CD4-positive, CD25-positive, alpha-beta regulatory T cell (primary cell): ENCODE measurements around the gene AFF1. TPM values are rescaled to one million over a fixed set of nuclear protein-coding genes. Genes with fewer than 3 reads are reported as not detected.

ENCODE experiments used
- ATAC-seq, 2 donors: fragments of 150-1000 bp; cut with Tn5 transposase; one replicate each; pipeline ENCODE4 v1.10.0; 2021; ENCODE audit warnings: low read depth in 2 of 2, moderate number of reproducible peaks in 2 of 2, moderate library complexity in 1 of 2
- DNase-seq, 3 donors: peaks; one replicate each; pipeline versions ENCODE4 v3.0.0 to v3.0.0-alpha.2; 2012 to 2022; ENCODE audit warnings: mixed read lengths in 1 of 3
- H3K27ac ChIP-seq: one replicate; pipeline ENCODE4 v1.7.0; 2013; ENCODE audit warnings: mild to moderate bottlenecking, low read length; ENCODE audit not compliant: insufficient read depth, poor library complexity, severe bottlenecking
- H3K27me3 ChIP-seq: one replicate; pipeline ENCODE4 v1.7.0; 2013; ENCODE audit warnings: low read length; ENCODE audit not compliant: control insufficient read depth, insufficient read depth
- H3K36me3 ChIP-seq: one replicate; pipeline ENCODE4 v1.7.0; 2013; ENCODE audit warnings: mild to moderate bottlenecking, low read length, moderate library complexity; ENCODE audit not compliant: control insufficient read depth, insufficient read depth
- H3K4me1 ChIP-seq: 2 replicates; pipeline ENCODE4 v1.7.0; 2013; ENCODE audit warnings: mild to moderate bottlenecking, low read length; ENCODE audit not compliant: insufficient read depth, control insufficient read depth, poor library complexity, severe bottlenecking
- H3K4me3 ChIP-seq: one replicate; pipeline ENCODE4 v1.7.0; 2013; ENCODE audit warnings: low read depth, mild to moderate bottlenecking, low read length, moderate library complexity
- H3K9me3 ChIP-seq, 2 experiments: 1 replicate in 1 of 2; 2 replicates in 1 of 2; pipeline ENCODE4 v1.7.0; 2013; ENCODE audit warnings: low read length in 2 of 2, mild to moderate bottlenecking in 1 of 2, moderate library complexity in 1 of 2; ENCODE audit not compliant: control insufficient read depth in 2 of 2
- H3K27ac Mint-ChIP-seq, 3 donors: one replicate each; pipeline ENCODE4 v1.8.0; 2020 to 2022; ENCODE audit warnings: mild to moderate bottlenecking in 3 of 3, mixed read lengths in 3 of 3, moderate library complexity in 2 of 3
- H3K27me3 Mint-ChIP-seq: one replicate; pipeline ENCODE4 v1.8.0; 2022; ENCODE audit warnings: mild to moderate bottlenecking, mixed read lengths
- H3K36me3 Mint-ChIP-seq: one replicate; pipeline ENCODE4 v1.8.0; 2020; ENCODE audit warnings: mixed read lengths
- H3K4me1 Mint-ChIP-seq, 4 donors: one replicate each; pipeline ENCODE4 v1.8.0; 2020 to 2022; ENCODE audit warnings: mixed read lengths in 4 of 4, mild to moderate bottlenecking in 1 of 4
- H3K4me3 Mint-ChIP-seq, 4 donors: one replicate each; pipeline ENCODE4 v1.8.0; 2020 to 2022; ENCODE audit warnings: mild to moderate bottlenecking in 4 of 4, mixed read lengths in 4 of 4, moderate library complexity in 3 of 4
- H3K9me3 Mint-ChIP-seq, 7 donors: one replicate each; pipeline ENCODE4 v1.8.0; 2020 to 2022; ENCODE audit warnings: mixed read lengths in 7 of 7, mild to moderate bottlenecking in 3 of 7, moderate library complexity in 2 of 7
- polyA plus RNA-seq, 4 donors: library from polyadenylated mRNA; unstranded; fragments of 300-500 nt; fragmentation: Illumina TruSeq; gene quantifications; one replicate each; pipeline ENCODE4 v1.2.3, GENCODE V29; 2021
- total RNA-seq: library from RNA; stranded (reverse); gene quantifications from one replicate; pipeline ENCODE4 v1.2.3, GENCODE V29; 2022

The AFF1 gene
- total and polyA plus RNA-seq, 5 donors from 2014 or later, result 18.1 to 122 (median 37.4) TPM

DNA sequence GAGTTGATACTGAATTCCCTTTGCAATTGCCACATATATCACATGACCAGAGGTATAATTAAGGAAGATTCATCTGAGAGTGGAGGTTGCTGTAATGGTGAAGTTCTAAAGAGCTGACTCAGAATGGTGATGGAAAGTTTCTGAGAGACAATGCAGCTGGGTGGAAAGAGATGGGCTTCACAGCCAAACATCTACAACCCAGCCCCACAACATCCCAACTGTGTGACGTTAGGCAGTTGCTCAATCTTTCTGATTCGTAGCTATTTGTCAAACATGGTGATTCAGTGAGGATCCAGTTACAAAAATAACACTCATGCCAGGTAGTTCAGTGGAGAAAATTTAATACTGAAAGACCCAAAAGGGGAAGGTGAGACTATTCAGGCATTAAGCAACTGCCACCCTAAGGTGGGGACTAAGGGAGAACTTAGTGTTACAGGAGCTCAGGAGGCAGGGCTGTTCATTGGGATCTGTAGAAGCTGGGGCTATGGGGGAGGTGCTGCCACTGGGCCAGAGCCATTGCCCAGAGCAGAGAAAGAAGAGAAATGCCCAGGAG lies 6.9 kb upstream of the AFF1 start:
- Mint-ChIP-seq H3K27ac (no peak overlapping the region), H3K36me3 (peaks cover 5% of the 10 kb centered on the region), H3K4me3 (no peak overlapping the region), H3K27me3 (peaks cover 4% of the 10 kb centered on the region), H3K4me1 (peaks cover 0 to 10% (median 0%) of the 10 kb centered on the region in 4 donors), H3K9me3 (peaks cover 0 to 1% (median 0%) of the 10 kb centered on the region in 7 donors)
- no peak for DNase-seq
- Histone ChIP-seq H3K9me3 (no peaks in the 10 kb centered on the region), H3K4me1 (no peaks in the 10 kb centered on the region), H3K36me3 (no peaks in the 10 kb centered on the region), H3K27ac (no peak overlapping the region), H3K27me3 (no peaks in the 10 kb centered on the region), H3K4me3 (no peak overlapping the region)
- ATAC-seq, result peak in 1 of 2 donors; percentile 24

DNA sequence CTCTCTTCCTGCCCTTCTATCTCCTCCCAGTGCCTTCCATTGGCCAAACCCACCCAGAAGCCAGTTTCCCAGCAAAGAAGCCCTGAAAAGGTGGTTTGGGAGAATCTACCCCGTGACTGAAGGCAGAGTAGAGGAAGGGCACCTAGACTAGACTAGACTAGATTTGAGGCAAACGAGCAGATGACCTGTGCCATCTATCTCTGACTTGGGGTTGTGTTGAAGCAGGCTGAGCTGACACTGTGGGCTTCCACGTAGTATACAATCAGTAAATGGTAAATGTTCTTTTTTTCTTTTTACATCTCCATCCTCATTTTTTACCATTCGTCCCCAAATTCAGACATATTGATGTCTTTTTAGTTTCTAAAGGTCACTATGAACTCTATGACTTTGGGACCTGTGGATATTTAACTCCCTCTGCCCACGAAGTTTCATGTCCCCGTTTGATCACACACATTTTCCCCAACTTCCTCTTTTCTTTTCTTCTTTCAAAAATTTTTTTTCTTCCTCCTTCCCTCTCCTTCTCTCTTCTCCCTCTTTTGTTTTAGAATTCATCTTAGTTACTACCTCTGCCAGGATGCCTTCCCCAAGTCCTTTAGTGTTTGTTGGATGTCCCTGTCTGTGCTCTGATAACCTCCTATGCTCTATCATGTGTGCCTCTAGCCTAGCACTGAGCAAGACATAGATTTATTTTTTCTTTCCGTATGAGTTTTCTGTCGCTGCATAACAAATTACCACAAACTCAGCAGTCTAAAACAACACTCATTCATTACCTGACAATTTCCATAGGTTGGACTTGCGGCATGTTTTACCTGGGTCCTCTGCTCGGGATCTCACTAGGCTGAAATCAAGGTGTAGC lies 6.2 kb upstream of the AFF1 start:
- Mint-ChIP-seq H3K27me3 (peaks cover 4% of the 10 kb centered on the region), H3K4me1 (peaks cover 1 to 11% (median 4%) of the 10 kb centered on the region in 4 donors), H3K4me3 (no peak overlapping the region), H3K9me3 (peaks cover 0 to 1% (median 0%) of the 10 kb centered on the region in 7 donors), H3K36me3 (peaks cover 5% of the 10 kb centered on the region), H3K27ac (peak overlapping the region in 2 of 3 donors; percentile 3 to 71)
- H3K36me3 ChIP-seq, result no peaks in the 10 kb centered on the region
- ATAC-seq (no peak), DNase-seq (no peak)
- no peaks in the 10 kb centered on the region for H3K27me3 ChIP-seq
- no peak overlapping the region for H3K4me3 ChIP-seq
- H3K27ac ChIP-seq, result no peak overlapping the region
- H3K9me3 ChIP-seq, result no peaks in the 10 kb centered on the region
- H3K4me1 ChIP-seq, result no peaks in the 10 kb centered on the region

DNA sequence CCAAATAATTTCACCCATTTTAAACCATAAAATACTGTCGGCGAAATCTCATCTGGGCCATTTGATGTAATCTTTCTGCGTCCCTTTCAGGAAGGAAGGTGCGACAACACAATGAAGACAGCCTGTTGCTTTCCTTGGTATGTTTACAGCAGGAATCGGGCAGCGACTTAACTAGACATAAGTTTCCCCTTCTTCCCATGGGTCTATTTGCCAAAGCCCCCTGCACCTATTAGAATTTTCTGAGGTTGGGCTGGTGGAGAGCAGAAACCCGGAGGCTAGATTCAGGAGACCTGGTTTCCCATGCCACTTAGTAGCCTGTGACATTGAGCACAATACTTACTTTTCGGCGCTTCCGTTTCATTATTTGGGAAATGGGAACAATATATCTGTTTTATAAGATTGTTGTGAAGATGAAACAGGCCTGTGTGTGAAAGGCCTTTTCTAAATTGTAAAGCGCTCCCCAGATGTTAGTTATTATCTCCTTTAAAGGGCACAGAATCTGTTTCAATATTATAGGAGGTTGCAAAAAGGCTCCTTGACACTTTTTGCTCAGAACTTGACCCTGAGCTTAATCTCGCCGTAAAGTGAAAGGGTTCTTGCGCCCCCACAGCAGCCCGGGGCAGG lies 552 bp upstream of the AFF1 start:
- H3K27me3 Mint-ChIP-seq, result peaks cover 9% of the 10 kb centered on the region
- Histone ChIP-seq H3K27ac (peak overlapping the region; percentile 82), H3K36me3 (no peaks in the 10 kb centered on the region), H3K4me3 (peak overlapping the region; percentile 90), H3K4me1 (peaks cover 38% of the 10 kb centered on the region), H3K27me3 (no peaks in the 10 kb centered on the region), H3K9me3 (no peaks in the 10 kb centered on the region)
- ATAC-seq, result no peak
- peaks cover 0 to 1% (median 0%) of the 10 kb centered on the region in 7 donors for H3K9me3 Mint-ChIP-seq
- peak overlapping the region; percentile 12 to 88 (median 86) for H3K27ac Mint-ChIP-seq
- peak overlapping the region; percentile 89 to 94 (median 89) for H3K4me3 Mint-ChIP-seq
- H3K4me1 Mint-ChIP-seq, result peaks cover 31 to 51% (median 42%) of the 10 kb centered on the region in 4 donors
- peaks cover 5% of the 10 kb centered on the region for H3K36me3 Mint-ChIP-seq
- DNase-seq, result peak in 1 of 3 donors; percentile 35

DNA sequence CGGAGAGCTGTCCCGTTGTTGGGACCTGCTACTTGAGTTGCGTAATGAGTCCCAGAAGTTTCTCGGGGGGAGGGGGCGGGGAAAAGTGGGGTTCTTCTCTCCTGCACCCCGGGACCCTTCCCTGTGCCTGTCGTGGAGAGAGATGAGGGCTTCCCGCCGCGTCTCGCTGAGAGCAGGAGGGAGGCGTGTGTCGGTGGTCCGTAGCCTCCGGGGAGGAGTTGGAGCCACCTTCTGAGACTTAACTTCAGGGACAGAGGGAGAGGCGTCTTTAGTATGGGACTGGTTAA lies 698 bp downstream of the AFF1 start:
- H3K27ac ChIP-seq, result peak overlapping the region; percentile 82
- H3K27ac Mint-ChIP-seq, result peak overlapping the region; percentile 93 to 97 (median 96)
- H3K36me3 Mint-ChIP-seq, result peaks cover 5% of the 10 kb centered on the region
- H3K9me3 Mint-ChIP-seq, result no peaks in the 10 kb centered on the region
- H3K4me3 Mint-ChIP-seq, result peak overlapping the region; percentile 92 to 96 (median 95)
- H3K27me3 ChIP-seq, result no peaks in the 10 kb centered on the region
- no peaks in the 10 kb centered on the region for H3K9me3 ChIP-seq
- peaks cover 50% of the 10 kb centered on the region for H3K4me1 ChIP-seq
- DNase-seq (no peak), ATAC-seq (no peak)
- H3K36me3 ChIP-seq, result no peaks in the 10 kb centered on the region
- peaks cover 5% of the 10 kb centered on the region for H3K27me3 Mint-ChIP-seq
- H3K4me1 Mint-ChIP-seq, result peaks cover 40 to 61% (median 48%) of the 10 kb centered on the region in 4 donors
- peak overlapping the region; percentile 85 for H3K4me3 ChIP-seq

DNA sequence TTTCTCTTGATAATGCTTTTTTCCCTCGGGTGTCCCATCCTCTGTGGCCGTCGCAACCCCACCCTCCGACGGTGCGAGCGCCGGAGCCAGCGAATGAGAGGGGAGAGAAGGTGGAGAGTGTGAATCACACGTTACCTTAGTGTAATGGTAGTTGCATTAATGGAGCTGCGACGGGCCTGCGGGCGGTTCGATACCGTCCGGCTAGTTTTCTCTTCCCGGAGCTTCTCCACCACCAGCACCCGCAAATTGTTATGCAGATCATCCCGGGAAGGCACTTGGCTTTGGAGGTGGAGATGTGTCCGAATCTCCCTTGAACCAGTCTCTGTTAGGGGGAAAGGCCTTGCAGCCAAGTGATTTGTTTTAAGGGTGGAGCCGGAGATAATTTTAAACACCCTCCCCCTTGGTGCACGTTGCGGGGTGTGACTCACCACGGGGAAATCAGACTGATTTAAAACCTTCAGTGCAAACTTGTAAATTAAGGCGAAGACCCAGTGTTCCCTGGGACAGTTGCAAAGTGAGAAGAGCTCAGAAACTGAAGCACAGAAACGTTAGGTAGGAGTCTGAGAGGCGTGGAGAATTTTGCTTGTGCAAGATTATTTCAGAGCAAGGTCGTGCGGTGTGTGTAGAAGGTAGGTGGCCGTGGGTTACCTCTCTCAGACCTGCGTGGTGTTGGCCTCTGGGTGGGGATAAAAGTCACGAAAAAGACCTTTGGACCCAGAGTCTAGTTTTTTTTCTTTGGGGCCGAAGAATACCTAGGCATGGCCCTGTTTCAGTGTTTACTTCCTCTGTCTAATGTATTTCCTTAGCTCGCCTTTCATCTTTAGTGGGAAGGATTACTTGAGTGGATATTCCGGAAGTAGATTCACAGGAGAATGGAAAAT lies 1.3 kb downstream of the AFF1 start:
- Histone ChIP-seq H3K4me1 (peaks cover 53% of the 10 kb centered on the region), H3K36me3 (no peaks in the 10 kb centered on the region), H3K27me3 (no peaks in the 10 kb centered on the region), H3K27ac (peak overlapping the region; percentile 82), H3K4me3 (peak overlapping the region; percentile 85), H3K9me3 (no peaks in the 10 kb centered on the region)
- peak; percentile 66 to 89 (median 77) for DNase-seq
- Mint-ChIP-seq H3K27ac (peak overlapping the region; percentile 93 to 97 (median 96)), H3K9me3 (no peaks in the 10 kb centered on the region), H3K4me1 (peaks cover 40 to 66% (median 50%) of the 10 kb centered on the region in 4 donors), H3K4me3 (peak overlapping the region; percentile 92 to 96 (median 95)), H3K27me3 (peaks cover 5% of the 10 kb centered on the region), H3K36me3 (peaks cover 1% of the 10 kb centered on the region)
- ATAC-seq, result peak; percentile 62 to 64

DNA sequence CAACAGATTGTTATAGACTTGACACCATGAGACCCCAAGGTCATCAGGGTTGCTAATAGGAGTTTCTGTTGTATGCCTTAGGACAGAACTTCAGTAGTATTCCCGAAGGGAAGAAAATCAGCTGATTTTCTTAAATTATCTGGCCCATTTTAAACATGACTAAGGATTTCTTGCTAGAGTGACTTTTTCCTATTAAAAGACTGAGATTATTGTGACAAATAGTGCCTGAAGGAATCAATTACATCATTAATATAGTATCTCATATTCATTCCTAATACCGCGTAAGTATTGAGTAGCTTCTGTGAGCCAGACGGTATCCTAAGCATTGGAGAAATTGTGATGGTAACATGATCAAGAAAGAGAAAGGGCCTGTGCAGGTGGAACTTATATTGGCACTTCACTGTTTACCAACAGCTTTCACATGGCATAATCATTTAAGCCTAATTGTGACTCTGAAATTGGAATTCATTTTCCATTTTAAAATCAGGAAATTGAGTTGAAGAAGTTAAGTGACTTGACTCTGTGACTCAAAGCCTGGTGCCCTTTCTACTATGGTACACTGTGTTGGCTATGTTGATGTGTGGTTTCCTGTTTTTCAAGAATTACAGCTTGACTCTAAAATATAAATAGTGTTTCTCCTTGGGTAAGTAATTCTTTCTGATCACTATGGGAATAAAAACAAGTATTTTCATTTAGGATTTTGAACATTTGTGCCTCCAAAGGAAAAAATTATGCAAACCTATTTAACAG lies 4.1 kb downstream of the AFF1 start:
- Histone ChIP-seq H3K36me3 (no peaks in the 10 kb centered on the region), H3K9me3 (no peaks in the 10 kb centered on the region), H3K27ac (peak overlapping the region; percentile 68), H3K27me3 (no peaks in the 10 kb centered on the region), H3K4me3 (peak overlapping the region; percentile 68), H3K4me1 (peaks cover 56% of the 10 kb centered on the region)
- Mint-ChIP-seq H3K4me3 (peak overlapping the region; percentile 77 to 96 (median 95)), H3K27me3 (peaks cover 3% of the 10 kb centered on the region), H3K36me3 (no peaks in the 10 kb centered on the region), H3K9me3 (no peaks in the 10 kb centered on the region), H3K4me1 (peaks cover 43 to 76% (median 58%) of the 10 kb centered on the region in 4 donors), H3K27ac (peak overlapping the region; percentile 86 to 90 (median 89))
- DNase-seq, result peak in 2 of 3 donors; percentile 38 to 75
- ATAC-seq, result peak in 1 of 2 donors; percentile 8
